ENCODE data around the gene SLC24A3. TPM values are rescaled to one million over a fixed set of nuclear protein-coding genes. Genes with fewer than 3 reads are reported as not detected.
A peak's percentile ranks its signal among the peaks of the same experiment; 100 is the strongest.

SLC24A3 gene
- total and polyA plus RNA-seq, 7 experiments from 2014 or later: 0.58 to 1.0 TPM; not detected in 5

DNA sequence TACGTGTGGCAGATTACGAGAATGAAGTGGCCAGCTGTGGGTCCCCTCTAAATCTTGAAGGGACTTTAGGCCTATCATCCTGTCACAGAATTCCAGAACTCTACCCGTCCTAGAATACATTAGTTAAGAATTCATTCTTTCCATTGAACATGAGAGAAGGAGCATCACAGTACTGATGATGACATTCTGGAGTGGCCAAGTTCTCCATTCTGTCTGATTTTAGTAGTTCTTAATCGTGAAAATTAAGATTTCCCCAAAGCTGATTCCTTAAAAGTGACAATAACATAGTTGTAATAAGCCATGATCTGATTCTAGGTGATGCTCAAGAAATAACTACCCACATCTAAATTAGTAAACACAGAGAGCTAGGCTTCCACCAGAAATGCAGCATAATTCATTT is 510.6 kb downstream of the SLC24A3 start:
- H3K36me3 ChIP-seq (ENCODE audit: control insufficient read depth in 2 of 3, insufficient read depth in 3 of 3, low read length in 3 of 3): no peaks in the 10 kb centered on the region
- intact Hi-C loops (cut with micrococcal nuclease): no loop called here
- H3K4me1 ChIP-seq (ENCODE audit: control insufficient read depth in 2 of 2, insufficient read depth in 2 of 2, low read length in 2 of 2): no peaks in the 10 kb centered on the region
- H3K4me1 Mint-ChIP-seq: no peaks in the 10 kb centered on the region
- CTCF ChIA-PET: no interaction called here
- H3K27me3 ChIP-seq (ENCODE audit: control insufficient read depth in 2 of 2, insufficient read depth in 2 of 2, low read length in 2 of 2): no peaks in the 10 kb centered on the region
- DNase-seq: no peak
- no peaks in the 10 kb centered on the region for H3K36me3 Mint-ChIP-seq
- peaks cover 0 to 11% (median 3%) of the 10 kb centered on the region in 5 donors for H3K27me3 Mint-ChIP-seq
- H3K4me3 ChIP-seq (ENCODE audit: low read length): no peak overlapping the region
- no peak for ATAC-seq
- POLR2A ChIA-PET: no interaction called here
- H3K9me3 ChIP-seq (ENCODE audit: control insufficient read depth in 2 of 3, low read length in 3 of 3): no peaks in the 10 kb centered on the region
- no peak overlapping the region for H3K27ac Mint-ChIP-seq
- H3K27ac ChIP-seq (ENCODE audit: low read depth, low read length): no peak overlapping the region
- peaks cover 0 to 5% (median 0%) of the 10 kb centered on the region in 11 donors for H3K9me3 Mint-ChIP-seq
- H3K4me3 Mint-ChIP-seq: no peak overlapping the region

DNA sequence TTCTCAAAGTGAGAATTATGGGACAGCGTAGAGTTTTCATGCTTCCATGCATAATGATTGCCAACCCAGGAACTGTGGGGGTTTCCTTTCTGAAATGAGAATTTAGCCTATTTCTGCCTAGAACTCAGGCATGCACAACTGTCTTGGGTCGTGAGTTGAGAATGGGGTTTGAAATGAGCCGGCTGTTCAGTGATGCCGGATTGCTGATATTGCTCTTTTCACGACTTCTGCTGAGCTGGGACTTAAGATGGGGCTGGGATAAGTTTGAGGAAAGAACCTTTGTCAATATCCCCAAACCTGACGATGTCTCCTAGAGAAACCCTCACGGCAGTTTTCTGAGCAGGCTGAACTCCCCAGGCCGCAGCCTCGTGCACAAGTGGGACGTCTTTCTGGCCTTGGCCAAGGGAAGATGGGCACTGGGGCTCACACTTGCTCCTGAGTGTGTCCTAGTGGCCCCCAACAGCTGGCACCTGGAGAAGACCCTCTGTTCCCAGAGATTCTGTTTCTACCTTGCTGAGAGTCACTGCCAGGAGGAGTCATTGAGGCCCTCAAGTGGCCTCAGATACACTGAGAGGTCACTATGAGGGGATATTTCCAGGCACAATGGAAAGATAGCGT is 511.5 kb downstream of the SLC24A3 start:
- ATAC-seq (no peak), DNase-seq (no peak)
- H3K36me3 Mint-ChIP-seq: no peaks in the 10 kb centered on the region
- no peak overlapping the region for H3K4me3 Mint-ChIP-seq
- Histone ChIP-seq H3K27ac (ENCODE audit: low read depth, low read length) (no peak overlapping the region), H3K4me3 (ENCODE audit: low read length) (no peak overlapping the region), H3K4me1 (ENCODE audit: control insufficient read depth in 2 of 2, insufficient read depth in 2 of 2, low read length in 2 of 2) (no peaks in the 10 kb centered on the region), H3K9me3 (ENCODE audit: control insufficient read depth in 2 of 3, low read length in 3 of 3) (no peaks in the 10 kb centered on the region), H3K36me3 (ENCODE audit: control insufficient read depth in 2 of 3, insufficient read depth in 3 of 3, low read length in 3 of 3) (no peaks in the 10 kb centered on the region), H3K27me3 (ENCODE audit: control insufficient read depth in 2 of 2, insufficient read depth in 2 of 2, low read length in 2 of 2) (no peaks in the 10 kb centered on the region)
- intact Hi-C loops (cut with micrococcal nuclease): no loop called here
- ChIA-PET CTCF (interaction anchor here (0.7 kb wide), 1 partner anchor 10 kb away, joined by 3 read pairs; no protein-coding TSS in a partner anchor), POLR2A (no interaction called here)
- peaks cover 0 to 5% (median 0%) of the 10 kb centered on the region in 11 donors for H3K9me3 Mint-ChIP-seq
- H3K4me1 Mint-ChIP-seq: no peaks in the 10 kb centered on the region
- H3K27ac Mint-ChIP-seq: no peak overlapping the region
- H3K27me3 Mint-ChIP-seq: peaks cover 0 to 11% (median 3%) of the 10 kb centered on the region in 5 donors

DNA sequence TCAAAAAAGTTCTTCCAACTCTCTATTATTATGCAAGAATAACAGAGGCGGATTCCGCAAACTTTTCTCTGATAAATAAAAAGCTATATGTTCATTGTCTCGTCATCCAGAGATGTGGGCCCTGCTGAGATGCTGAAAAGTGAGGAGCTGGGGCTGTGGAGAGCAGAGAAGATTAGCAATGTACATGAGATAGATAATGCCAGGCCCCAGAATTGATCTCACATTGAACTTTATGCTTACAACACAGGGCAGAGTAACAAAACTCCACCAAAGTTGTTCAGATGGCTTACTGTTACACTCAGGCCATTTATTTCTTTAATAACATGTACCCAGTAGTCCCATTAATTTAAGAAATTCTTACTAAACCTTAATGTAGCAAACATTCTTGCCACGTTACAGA is 512.9 kb downstream of the SLC24A3 start:
- Histone ChIP-seq H3K4me1 (ENCODE audit: control insufficient read depth in 2 of 2, insufficient read depth in 2 of 2, low read length in 2 of 2) (no peaks in the 10 kb centered on the region), H3K9me3 (ENCODE audit: control insufficient read depth in 2 of 3, low read length in 3 of 3) (no peaks in the 10 kb centered on the region), H3K27me3 (ENCODE audit: control insufficient read depth in 2 of 2, insufficient read depth in 2 of 2, low read length in 2 of 2) (no peaks in the 10 kb centered on the region), H3K36me3 (ENCODE audit: control insufficient read depth in 2 of 3, insufficient read depth in 3 of 3, low read length in 3 of 3) (no peaks in the 10 kb centered on the region), H3K4me3 (ENCODE audit: low read length) (no peak overlapping the region), H3K27ac (ENCODE audit: low read depth, low read length) (no peak overlapping the region)
- Mint-ChIP-seq H3K27me3 (peaks cover 0 to 7% (median 0%) of the 10 kb centered on the region in 5 donors), H3K9me3 (peaks cover 0 to 2% (median 0%) of the 10 kb centered on the region in 11 donors), H3K27ac (no peak overlapping the region), H3K4me1 (no peaks in the 10 kb centered on the region), H3K36me3 (no peaks in the 10 kb centered on the region), H3K4me3 (no peak overlapping the region)
- ATAC-seq: no peak
- no peak for DNase-seq
- ChIA-PET CTCF (no interaction called here), POLR2A (no interaction called here)
- intact Hi-C loops (cut with micrococcal nuclease): no loop called here

DNA sequence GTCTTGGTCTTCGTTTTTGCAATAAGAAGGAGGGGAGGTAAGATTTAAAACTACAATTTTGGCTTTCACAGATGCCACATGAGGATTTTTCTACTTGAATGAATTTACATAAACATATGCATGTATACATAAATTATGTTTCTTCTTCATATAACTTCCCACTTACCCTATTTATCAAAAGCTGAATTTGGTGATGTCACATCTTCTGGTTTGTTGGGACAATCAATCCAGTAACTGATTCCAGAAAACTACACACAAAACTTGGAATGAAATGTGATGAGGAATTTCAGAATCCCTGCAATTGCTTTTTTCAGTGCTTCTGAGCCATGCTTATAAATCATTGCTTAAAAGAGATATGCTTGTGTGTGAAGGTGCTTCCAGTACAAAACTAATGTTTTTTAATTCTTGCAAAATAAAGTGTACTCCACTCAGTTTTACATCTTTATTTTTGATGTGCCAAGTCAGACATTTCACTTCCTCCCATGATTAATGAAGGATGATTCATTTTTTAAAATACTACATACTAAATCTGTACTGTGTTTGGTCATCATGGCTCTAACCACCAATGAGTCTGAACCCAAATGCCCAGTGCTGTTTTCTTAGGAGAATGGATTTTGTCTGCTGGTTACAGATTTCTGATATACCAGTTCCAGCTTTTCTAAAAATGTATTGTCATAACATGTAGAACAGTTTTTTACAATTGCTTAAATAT is 513.5 kb downstream of the SLC24A3 start:
- ATAC-seq (peak; percentile 46), DNase-seq (no peak)
- Mint-ChIP-seq H3K9me3 (peaks cover 0 to under 1% (median 0%) of the 10 kb centered on the region in 11 donors), H3K27ac (no peak overlapping the region), H3K36me3 (no peaks in the 10 kb centered on the region), H3K4me3 (no peak overlapping the region), H3K27me3 (peaks cover 0 to 6% (median 0%) of the 10 kb centered on the region in 5 donors), H3K4me1 (no peaks in the 10 kb centered on the region)
- no peaks in the 10 kb centered on the region for H3K9me3 ChIP-seq (ENCODE audit: control insufficient read depth in 2 of 3, low read length in 3 of 3)
- intact Hi-C loops (cut with micrococcal nuclease): no loop called here
- no peaks in the 10 kb centered on the region for H3K4me1 ChIP-seq (ENCODE audit: control insufficient read depth in 2 of 2, insufficient read depth in 2 of 2, low read length in 2 of 2)
- no peak overlapping the region for H3K27ac ChIP-seq (ENCODE audit: low read depth, low read length)
- H3K4me3 ChIP-seq (ENCODE audit: low read length): no peak overlapping the region
- ChIA-PET CTCF (interaction anchor here (0.7 kb wide), 1 partner anchor 1782 kb away, joined by 3 read pairs; no protein-coding TSS in a partner anchor), POLR2A (no interaction called here)
- H3K27me3 ChIP-seq (ENCODE audit: control insufficient read depth in 2 of 2, insufficient read depth in 2 of 2, low read length in 2 of 2): no peaks in the 10 kb centered on the region
- H3K36me3 ChIP-seq (ENCODE audit: control insufficient read depth in 2 of 3, insufficient read depth in 3 of 3, low read length in 3 of 3): no peaks in the 10 kb centered on the region

DNA sequence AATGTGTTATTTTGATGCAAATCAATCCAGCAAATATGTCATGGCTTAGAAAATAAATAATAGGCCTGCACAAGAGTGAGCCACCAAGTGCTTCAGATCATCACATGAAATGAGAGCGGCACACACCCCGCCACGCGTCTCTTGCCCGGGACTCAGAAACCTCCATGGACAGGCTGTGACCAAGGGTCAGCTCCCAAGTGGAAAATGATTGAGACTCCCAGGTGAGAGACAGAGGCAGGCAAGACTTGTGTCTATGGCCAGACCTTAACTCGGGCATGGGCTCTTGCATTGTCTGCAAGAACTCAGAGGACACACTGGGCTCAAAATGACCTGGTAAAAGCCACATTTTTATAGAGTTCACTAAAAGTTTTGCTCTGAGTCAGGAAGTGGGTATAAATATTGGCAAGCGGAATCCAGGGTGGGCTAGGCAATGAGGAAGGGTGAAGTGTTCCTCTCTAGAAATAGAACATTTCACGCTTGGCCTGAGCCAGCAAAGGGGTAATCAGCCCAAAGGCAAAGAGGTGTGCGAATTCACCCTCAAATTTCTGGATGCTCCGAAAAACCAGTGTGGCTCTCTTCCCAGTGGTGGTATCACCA is 514.9 kb downstream of the SLC24A3 start:
- Mint-ChIP-seq H3K36me3 (no peaks in the 10 kb centered on the region), H3K27me3 (peaks cover 0 to 6% (median 0%) of the 10 kb centered on the region in 5 donors), H3K9me3 (no peaks in the 10 kb centered on the region), H3K4me1 (no peaks in the 10 kb centered on the region), H3K4me3 (no peak overlapping the region), H3K27ac (no peak overlapping the region)
- Histone ChIP-seq H3K9me3 (ENCODE audit: control insufficient read depth in 2 of 3, low read length in 3 of 3) (no peaks in the 10 kb centered on the region), H3K4me1 (ENCODE audit: control insufficient read depth in 2 of 2, insufficient read depth in 2 of 2, low read length in 2 of 2) (no peaks in the 10 kb centered on the region), H3K4me3 (ENCODE audit: low read length) (no peak overlapping the region), H3K27ac (ENCODE audit: low read depth, low read length) (no peak overlapping the region), H3K36me3 (ENCODE audit: control insufficient read depth in 2 of 3, insufficient read depth in 3 of 3, low read length in 3 of 3) (no peaks in the 10 kb centered on the region), H3K27me3 (ENCODE audit: control insufficient read depth in 2 of 2, insufficient read depth in 2 of 2, low read length in 2 of 2) (no peaks in the 10 kb centered on the region)
- no peak for ATAC-seq
- ChIA-PET POLR2A (no interaction called here), CTCF (no interaction called here)
- no peak for DNase-seq
- intact Hi-C loops (cut with micrococcal nuclease): no loop called here

DNA sequence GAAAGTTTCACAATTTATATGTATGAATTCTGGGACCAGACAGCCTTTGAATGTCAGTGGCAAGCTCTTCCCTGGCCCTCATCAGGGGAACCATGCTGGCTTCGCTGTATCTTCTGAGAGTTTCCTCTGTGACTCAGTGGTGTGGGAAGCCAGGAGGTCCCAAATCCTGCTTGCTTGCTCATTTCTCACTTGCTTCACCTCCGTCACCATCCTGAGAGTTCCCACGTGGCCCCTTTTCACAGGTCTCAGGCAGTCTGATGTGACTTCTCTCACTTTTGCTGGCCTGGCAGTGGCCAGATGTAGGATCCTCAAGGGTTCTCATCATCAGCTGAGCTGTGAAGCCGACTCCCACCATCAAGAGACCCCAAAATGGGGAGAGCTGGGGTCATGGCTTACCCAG is 517.2 kb downstream of the SLC24A3 start:
- Mint-ChIP-seq H3K36me3 (no peaks in the 10 kb centered on the region), H3K27ac (no peak overlapping the region), H3K4me3 (no peak overlapping the region), H3K27me3 (peaks cover 0 to 11% (median 0%) of the 10 kb centered on the region in 5 donors), H3K4me1 (no peaks in the 10 kb centered on the region), H3K9me3 (no peaks in the 10 kb centered on the region)
- Histone ChIP-seq H3K4me3 (ENCODE audit: low read length) (no peak overlapping the region), H3K36me3 (ENCODE audit: control insufficient read depth in 2 of 3, insufficient read depth in 3 of 3, low read length in 3 of 3) (no peaks in the 10 kb centered on the region), H3K4me1 (ENCODE audit: control insufficient read depth in 2 of 2, insufficient read depth in 2 of 2, low read length in 2 of 2) (no peaks in the 10 kb centered on the region), H3K27me3 (ENCODE audit: control insufficient read depth in 2 of 2, insufficient read depth in 2 of 2, low read length in 2 of 2) (no peaks in the 10 kb centered on the region), H3K9me3 (ENCODE audit: control insufficient read depth in 2 of 3, low read length in 3 of 3) (no peaks in the 10 kb centered on the region), H3K27ac (ENCODE audit: low read depth, low read length) (no peak overlapping the region)
- DNase-seq (no peak), ATAC-seq (no peak)
- intact Hi-C loops (cut with micrococcal nuclease): no loop called here
- ChIA-PET POLR2A (no interaction called here), CTCF (no interaction called here)

Data from naive thymus-derived CD4-positive, alpha-beta T cell (primary cell).